NT2/D1 (cell line): ENCODE measurements around the gene FUT3.

Source experiments
- DNase-seq: peaks from one replicate; pipeline ENCODE4 v3.0.0-alpha.2; 2011; ENCODE audit warnings: low read depth, low spot score
- H3K27me3 ChIP-seq: 2 replicates; pipeline ENCODE4 v1.6.0; 2011; ENCODE audit warnings: mild to moderate bottlenecking; ENCODE audit not compliant: insufficient read length, insufficient read depth
- H3K36me3 ChIP-seq: 2 replicates; pipeline ENCODE4 v1.6.1; 2011; ENCODE audit warnings: mild to moderate bottlenecking, low read length, mixed read lengths; ENCODE audit not compliant: insufficient read depth, insufficient read length
- H3K4me1 ChIP-seq: 2 replicates; pipeline ENCODE4 v1.5.1; 2011; ENCODE audit not compliant: insufficient read depth, insufficient read length
- H3K4me3 ChIP-seq: 2 replicates; pipeline ENCODE4 v1.5.1; 2011; ENCODE audit warnings: low read depth; ENCODE audit not compliant: insufficient read length
- H3K9ac ChIP-seq: 2 replicates; pipeline ENCODE4 v1.6.0; 2011; ENCODE audit warnings: low read depth; ENCODE audit not compliant: insufficient read length
- H3K9me3 ChIP-seq: 2 replicates; pipeline ENCODE4 v1.5.1; 2011; ENCODE audit warnings: mild to moderate bottlenecking, low read length; ENCODE audit not compliant: insufficient read depth
- SUZ12 ChIP-seq: IDR thresholded peaks from 2 replicates; pipeline ENCODE4 v1.6.1; 2011; ENCODE audit not compliant: insufficient read length, insufficient read depth; ENCODE audit errors: extremely low read depth
- YY1 ChIP-seq: IDR thresholded peaks from 2 replicates; pipeline ENCODE4 v1.6.1; 2011; ENCODE audit not compliant: insufficient read length, insufficient read depth
- ZNF274 ChIP-seq: IDR thresholded peaks from 2 replicates; pipeline ENCODE4 v1.6.1; 2011; ENCODE audit warnings: mild to moderate bottlenecking, low read depth, low read length

The FUT3 gene

DNA sequence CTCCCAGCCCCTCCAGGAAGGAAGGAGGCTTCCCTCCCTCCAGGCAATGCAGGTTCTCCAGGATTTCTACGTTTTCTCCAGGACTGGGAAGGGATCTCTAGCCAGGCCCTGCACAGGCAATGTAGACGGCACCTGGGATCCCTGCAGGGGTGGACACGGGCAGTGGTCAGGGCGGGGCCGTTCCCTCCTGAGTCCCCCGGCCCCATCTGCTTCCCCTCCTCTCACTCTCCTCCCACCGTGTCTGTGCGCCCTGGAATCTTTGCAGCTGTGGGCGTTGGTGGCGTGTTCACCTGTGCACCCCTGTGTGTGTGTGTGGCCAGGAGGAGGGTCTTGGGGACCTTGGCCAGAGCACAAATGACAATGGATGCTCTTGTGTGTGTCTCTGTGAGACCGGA lies 36.4 kb downstream of the FUT3 start:
- no peak for DNase-seq
- peak overlapping the region; percentile 50 for H3K9ac ChIP-seq

GRCh38 chr19:5814123-5814851 lies 37.0 kb downstream of the FUT3 start:
- Histone ChIP-seq H3K4me1 (peaks cover 15% of the 10 kb centered on the region), H3K9me3 (no peaks in the 10 kb centered on the region), H3K36me3 (no peaks in the 10 kb centered on the region), H3K27me3 (no peaks in the 10 kb centered on the region), H3K9ac (peak overlapping the region; percentile 32), H3K4me3 (no peak overlapping the region)
- no peak for DNase-seq
- TF ChIP-seq SUZ12 (no peak), YY1 (no peak), ZNF274 (no peak)

More for the DNA sequence above, 36.4 kb downstream of the FUT3 start:
- H3K27me3 ChIP-seq: no peaks in the 10 kb centered on the region
- H3K4me3 ChIP-seq: no peak overlapping the region
- no peaks in the 10 kb centered on the region for H3K9me3 ChIP-seq
- no peaks in the 10 kb centered on the region for H3K36me3 ChIP-seq
- TF ChIP-seq SUZ12 (no peak), YY1 (no peak), ZNF274 (no peak)
- peaks cover 15% of the 10 kb centered on the region for H3K4me1 ChIP-seq

- Histone ChIP-seq H3K9ac (no peak overlapping the region), H3K4me1 (peaks cover 24% of the 10 kb centered on the region), H3K4me3 (no peak overlapping the region), H3K9me3 (no peaks in the 10 kb centered on the region), H3K27me3 (peaks cover 3% of the 10 kb centered on the region), H3K36me3 (no peaks in the 10 kb centered on the region)
- DNase-seq: no peak
- no peak for TF ChIP-seq SUZ12
- TF ChIP-seq YY1: no peak
These were observed 40.1 kb downstream of the FUT3 start for GRCh38 chr19:5811117-5811516.

DNA sequence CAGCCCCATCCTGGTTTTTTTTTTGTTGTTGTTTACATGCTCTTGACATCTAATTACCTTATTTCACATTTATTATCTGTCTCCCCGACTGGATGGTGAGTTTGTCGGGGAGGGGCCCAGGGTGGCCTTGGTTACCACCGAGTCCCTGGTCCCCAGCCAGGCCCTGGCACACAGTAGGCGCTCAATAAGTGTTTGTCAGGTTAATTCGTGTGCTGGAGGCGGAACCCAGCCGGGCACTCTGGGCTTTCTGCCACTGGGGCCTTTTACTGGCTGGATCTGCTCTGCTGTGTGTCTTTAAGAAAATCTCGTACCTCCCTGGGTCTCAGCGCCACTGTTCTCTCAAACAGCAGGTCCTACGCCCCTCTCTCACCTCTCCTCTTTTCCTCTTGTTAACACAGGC lies 41.8 kb downstream of the FUT3 start:
- TF ChIP-seq ZNF274: no peak

DNA sequence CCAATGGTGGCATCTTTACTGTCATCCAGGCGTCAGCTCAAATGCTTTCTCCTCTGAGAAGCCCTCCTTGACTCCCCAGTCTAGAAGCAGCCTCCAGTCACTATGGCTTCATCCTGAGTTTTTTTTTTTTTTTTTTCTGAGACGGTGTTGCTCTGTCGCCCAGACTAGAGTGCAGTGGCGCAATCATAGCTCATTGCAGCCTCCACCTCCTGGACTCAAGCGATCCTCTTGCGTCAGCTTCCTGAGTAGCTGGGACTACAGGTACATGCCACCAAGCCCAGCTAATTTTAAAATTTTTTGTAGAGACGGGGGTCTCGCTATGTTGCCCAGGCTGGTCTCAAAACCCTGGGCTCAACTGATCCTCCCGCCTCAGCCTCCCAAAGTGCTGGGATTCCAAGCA lies 42.2 kb downstream of the FUT3 start:
- TF ChIP-seq SUZ12: no peak
- no peak for TF ChIP-seq ZNF274
- Histone ChIP-seq H3K4me1 (peaks cover 19% of the 10 kb centered on the region), H3K27me3 (peaks cover 7% of the 10 kb centered on the region), H3K9me3 (no peaks in the 10 kb centered on the region), H3K4me3 (no peak overlapping the region), H3K36me3 (no peaks in the 10 kb centered on the region), H3K9ac (no peak overlapping the region)
- DNase-seq: no peak

More for the DNA sequence above, 41.8 kb downstream of the FUT3 start:
- DNase-seq: no peak
- no peak overlapping the region for H3K4me3 ChIP-seq
- H3K4me1 ChIP-seq: peaks cover 18% of the 10 kb centered on the region
- no peaks in the 10 kb centered on the region for H3K36me3 ChIP-seq
- peaks cover 7% of the 10 kb centered on the region for H3K27me3 ChIP-seq
- no peaks in the 10 kb centered on the region for H3K9me3 ChIP-seq
- H3K9ac ChIP-seq: peak overlapping the region; percentile 10

- peaks cover 24% of the 10 kb centered on the region for H3K4me1 ChIP-seq
- peaks cover 13% of the 10 kb centered on the region for H3K27me3 ChIP-seq
- no peak for DNase-seq
- H3K9me3 ChIP-seq: no peaks in the 10 kb centered on the region
- H3K9ac ChIP-seq: no peak overlapping the region
- H3K4me3 ChIP-seq: no peak overlapping the region
- H3K36me3 ChIP-seq: no peaks in the 10 kb centered on the region
- TF ChIP-seq ZNF274 (no peak), YY1 (no peak), SUZ12 (no peak)
These were observed 43.0 kb downstream of the FUT3 start for GRCh38 chr19:5808120-5808816.

GRCh38 chr19:5806905-5807304 lies 44.3 kb downstream of the FUT3 start:
- Histone ChIP-seq H3K9me3 (no peaks in the 10 kb centered on the region), H3K4me3 (no peak overlapping the region), H3K27me3 (peaks cover 15% of the 10 kb centered on the region), H3K36me3 (no peaks in the 10 kb centered on the region), H3K9ac (peak overlapping the region; percentile 47), H3K4me1 (peaks cover 20% of the 10 kb centered on the region)
- no peak for TF ChIP-seq ZNF274
- TF ChIP-seq YY1: no peak
- no peak for TF ChIP-seq SUZ12
- DNase-seq: no peak

- no peak for DNase-seq
- Histone ChIP-seq H3K36me3 (no peaks in the 10 kb centered on the region), H3K4me1 (peaks cover 22% of the 10 kb centered on the region), H3K27me3 (peaks cover 15% of the 10 kb centered on the region), H3K4me3 (peak overlapping the region; percentile 53), H3K9ac (peak overlapping the region; percentile 81), H3K9me3 (no peaks in the 10 kb centered on the region)
- TF ChIP-seq YY1: no peak
- TF ChIP-seq ZNF274: no peak
- no peak for TF ChIP-seq SUZ12
These were observed 45.1 kb downstream of the FUT3 start for GRCh38 chr19:5806133-5806489.
